Measurements from ENCODE around the gene DOK7. TPM values are rescaled to one million over a fixed set of nuclear protein-coding genes. Genes with fewer than 3 reads are reported as not detected.
"Not testable (repeated sequence)": the region's sequence is repeated elsewhere in the genome, so short reads cannot be mapped to it uniquely, and the experiment has no call there.

The DOK7 gene
- total and polyA plus RNA-seq, 2 experiments from 2014 or later: 0.23 to 1.8 TPM

GRCh38 chr4:3458371-3458770, 4.7 kb upstream of the DOK7 start:
- no peak overlapping the region for H3K4me2 ChIP-seq
- no peaks in the 10 kb centered on the region for H3K4me1 ChIP-seq (ENCODE audit: insufficient read depth)
- H2AFZ ChIP-seq: no peak overlapping the region
- H3K27me3 ChIP-seq: peaks cover 4% of the 10 kb centered on the region
- H3K79me2 ChIP-seq: no peaks in the 10 kb centered on the region
- DNase-seq (ENCODE audit: low spot score): no peak
- H3K36me3 ChIP-seq (replicated peaks; ENCODE audit: insufficient read depth, low read depth): no peaks in the 10 kb centered on the region
- H3K9me2 ChIP-seq (replicated peaks; ENCODE audit: insufficient read depth): no peaks in the 10 kb centered on the region
- H3K9me3 ChIP-seq (ENCODE audit: low read depth): no peaks in the 10 kb centered on the region
- TF ChIP-seq EZH2 (IDR thresholded peaks at IDR 0.05; ENCODE audit: borderline replicate concordance): no peak
- TF ChIP-seq CTCF (IDR thresholded peaks at IDR 0.05; ENCODE audit: poor library complexity): no peak
- TF ChIP-seq EZH2phosphoT487 (IDR thresholded peaks at IDR 0.05; ENCODE audit: low read depth, severe bottlenecking, unreplicated experiment): no peak
- no peaks in the 10 kb centered on the region for H4K20me1 ChIP-seq (ENCODE audit: insufficient read depth, poor library complexity, severe bottlenecking)
- WGBS (ENCODE audit: low lambda C conversion rate, missing lambda C conversion rate): 79% methylated on average over 6 of the region's 6 CpGs
- no peak overlapping the region for H3K27ac ChIP-seq
- H3K4me3 ChIP-seq: no peak overlapping the region

- H3K36me3 ChIP-seq (replicated peaks; ENCODE audit: insufficient read depth, low read depth); H3K4me1 ChIP-seq (ENCODE audit: insufficient read depth); H3K27me3 ChIP-seq; H3K9me3 ChIP-seq (ENCODE audit: low read depth); H3K79me2 ChIP-seq; H3K9me2 ChIP-seq (replicated peaks; ENCODE audit: insufficient read depth); H3K4me3 ChIP-seq; H2AFZ ChIP-seq; H3K4me2 ChIP-seq; H3K27ac ChIP-seq; H4K20me1 ChIP-seq (ENCODE audit: insufficient read depth, poor library complexity, severe bottlenecking); DNase-seq (ENCODE audit: low spot score): not testable (repeated sequence)
- 94% methylated on average over 5 of the region's 5 CpGs for WGBS (ENCODE audit: low lambda C conversion rate, missing lambda C conversion rate)
Observed at GRCh38 chr4:3459156-3459555, 4.0 kb upstream of the DOK7 start.

GRCh38 chr4:3460926-3461325, 2.2 kb upstream of the DOK7 start:
- no peaks in the 10 kb centered on the region for H3K36me3 ChIP-seq (replicated peaks; ENCODE audit: insufficient read depth, low read depth)
- no peaks in the 10 kb centered on the region for H3K9me2 ChIP-seq (replicated peaks; ENCODE audit: insufficient read depth)
- H3K4me1 ChIP-seq (ENCODE audit: insufficient read depth): no peaks in the 10 kb centered on the region
- H3K27me3 ChIP-seq: peaks cover 4% of the 10 kb centered on the region
- no peak overlapping the region for H3K4me3 ChIP-seq
- 87% methylated on average over 5 of the region's 5 CpGs for WGBS (ENCODE audit: low lambda C conversion rate, missing lambda C conversion rate)
- H3K27ac ChIP-seq: no peak overlapping the region
- TF ChIP-seq CTCF (IDR thresholded peaks at IDR 0.05; ENCODE audit: poor library complexity) (no peak), EZH2phosphoT487 (IDR thresholded peaks at IDR 0.05; ENCODE audit: low read depth, severe bottlenecking, unreplicated experiment) (no peak), EZH2 (IDR thresholded peaks at IDR 0.05; ENCODE audit: borderline replicate concordance) (no peak)
- H4K20me1 ChIP-seq (ENCODE audit: insufficient read depth, poor library complexity, severe bottlenecking): no peaks in the 10 kb centered on the region
- DNase-seq (ENCODE audit: low spot score): no peak
- no peaks in the 10 kb centered on the region for H3K9me3 ChIP-seq (ENCODE audit: low read depth)
- no peak overlapping the region for H3K4me2 ChIP-seq
- H2AFZ ChIP-seq: no peak overlapping the region
- H3K79me2 ChIP-seq: no peaks in the 10 kb centered on the region

GRCh38 chr4:3461515-3462291, 1.4 kb upstream of the DOK7 start:
- Histone ChIP-seq H3K4me2 (no peak overlapping the region), H4K20me1 (ENCODE audit: insufficient read depth, poor library complexity, severe bottlenecking) (no peaks in the 10 kb centered on the region), H2AFZ (no peak overlapping the region), H3K9me3 (ENCODE audit: low read depth) (no peaks in the 10 kb centered on the region), H3K36me3 (replicated peaks; ENCODE audit: insufficient read depth, low read depth) (no peaks in the 10 kb centered on the region), H3K27me3 (peaks cover 7% of the 10 kb centered on the region), H3K4me1 (ENCODE audit: insufficient read depth) (no peaks in the 10 kb centered on the region), H3K27ac (no peak overlapping the region), H3K79me2 (no peaks in the 10 kb centered on the region), H3K4me3 (no peak overlapping the region), H3K9me2 (replicated peaks; ENCODE audit: insufficient read depth) (no peaks in the 10 kb centered on the region)
- no peak for DNase-seq (ENCODE audit: low spot score)
- 95% methylated on average over 24 of the region's 25 CpGs for WGBS (ENCODE audit: low lambda C conversion rate, missing lambda C conversion rate)
- TF ChIP-seq EZH2phosphoT487 (IDR thresholded peaks at IDR 0.05; ENCODE audit: low read depth, severe bottlenecking, unreplicated experiment) (no peak), EZH2 (IDR thresholded peaks at IDR 0.05; ENCODE audit: borderline replicate concordance) (no peak)

Measured in hepatocyte (in vitro differentiated cells).